ENCODE measurements around the gene FN3KRP.
A peak's percentile ranks its signal among the peaks of the same experiment; 100 is the strongest.

The FN3KRP gene

GRCh38 chr17:82694647-82695046 lies 21.9 kb upstream of the FN3KRP start:
- no peak for TF ChIP-seq CTCF (conservative IDR thresholded peaks at IDR 0.05; ENCODE audit: control insufficient read depth, insufficient read depth, low read depth, low read length)
- DNase-seq (ENCODE audit: low read depth), result no peak
- no peak overlapping the region for H3K4me3 ChIP-seq (ENCODE audit: control insufficient read depth, low read depth, low read length)

- H3K4me3 ChIP-seq (ENCODE audit: control insufficient read depth, low read depth, low read length), result no peak overlapping the region
- no peak for DNase-seq (ENCODE audit: low read depth)
- no peak for TF ChIP-seq CTCF (conservative IDR thresholded peaks at IDR 0.05; ENCODE audit: control insufficient read depth, insufficient read depth, low read depth, low read length)
Observed at GRCh38 chr17:82696259-82696658, 20.2 kb upstream of the FN3KRP start.

GRCh38 chr17:82696916-82697807 lies 19.3 kb upstream of the FN3KRP start:
- H3K4me3 ChIP-seq (ENCODE audit: control insufficient read depth, low read depth, low read length), result peak overlapping the region; percentile 52
- DNase-seq (ENCODE audit: low read depth), result no peak
- no peak for TF ChIP-seq CTCF (conservative IDR thresholded peaks at IDR 0.05; ENCODE audit: control insufficient read depth, insufficient read depth, low read depth, low read length)

GRCh38 chr17:82697808-82698064 lies 18.8 kb upstream of the FN3KRP start:
- no peak for TF ChIP-seq CTCF (conservative IDR thresholded peaks at IDR 0.05; ENCODE audit: control insufficient read depth, insufficient read depth, low read depth, low read length)
- H3K4me3 ChIP-seq (ENCODE audit: control insufficient read depth, low read depth, low read length), result peak overlapping the region; percentile 52
- DNase-seq (ENCODE audit: low read depth), result no peak

GRCh38 chr17:82698065-82698973 lies 18.2 kb upstream of the FN3KRP start, which contains the start of gene RAB40B:
Gene RAB40B, minus strand, starts transcription at chr17:82698698. Its CDS starts 102 bp downstream, at chr17:82698596.
- peak; percentile 97 for DNase-seq (ENCODE audit: low read depth)
- H3K4me3 ChIP-seq (ENCODE audit: control insufficient read depth, low read depth, low read length), result peak within 1 kb of the TSS; percentile 53
- TF ChIP-seq CTCF (conservative IDR thresholded peaks at IDR 0.05; ENCODE audit: control insufficient read depth, insufficient read depth, low read depth, low read length), result no peak

- H3K4me3 ChIP-seq (ENCODE audit: control insufficient read depth, low read depth, low read length), result peak overlapping the region; percentile 53
- no peak for DNase-seq (ENCODE audit: low read depth)
- TF ChIP-seq CTCF (conservative IDR thresholded peaks at IDR 0.05; ENCODE audit: control insufficient read depth, insufficient read depth, low read depth, low read length), result no peak
Observed at GRCh38 chr17:82698974-82699442, 17.5 kb upstream of the FN3KRP start.

All from fibroblast of mammary gland (primary cell).